GM12801 (cell line): ENCODE measurements around the gene IL12RB2.

ENCODE experiments used
- CTCF ChIP-seq: IDR thresholded peaks from one replicate; pipeline ENCODE4 v1.5.1; 2011; ENCODE audit warnings: control low read depth; ENCODE audit not compliant: insufficient read length; ENCODE audit errors: extremely low read depth

The IL12RB2 gene

GRCh38 chr1:67404212-67404620, 96.5 kb downstream of the IL12RB2 start:
- TF ChIP-seq CTCF, result no peak

GRCh38 chr1:67405473-67406245, 98.0 kb downstream of the IL12RB2 start:
- TF ChIP-seq CTCF, result no peak

- no peak for TF ChIP-seq CTCF
Observed at GRCh38 chr1:67407498-67407897, 99.8 kb downstream of the IL12RB2 start.

GRCh38 chr1:67408148-67408547, 100.5 kb downstream of the IL12RB2 start:
- TF ChIP-seq CTCF, result no peak

- no peak for TF ChIP-seq CTCF
Observed at GRCh38 chr1:67414574-67414973, 106.9 kb downstream of the IL12RB2 start.

GRCh38 chr1:67415041-67415440, 107.4 kb downstream of the IL12RB2 start:
- no peak for TF ChIP-seq CTCF

- no peak for TF ChIP-seq CTCF
Observed at GRCh38 chr1:67418839-67419586, 111.3 kb downstream of the IL12RB2 start.
